IPS-18c (cell line): ENCODE measurements around the gene TMEM141.
A peak's percentile ranks its signal among the peaks of the same experiment; 100 is the strongest.
"Not testable (repeated sequence)": the region's sequence is repeated elsewhere in the genome, so short reads cannot be mapped to it uniquely, and the experiment has no call there.

Source experiments
- H3K4me3 ChIP-seq: 2 replicates; pipeline ENCODE4 v1.7.0; 2013; ENCODE audit warnings: low read depth, mild to moderate bottlenecking, low read length, moderate library complexity; ENCODE audit not compliant: insufficient read depth
- H3K9me3 ChIP-seq: one replicate; pipeline ENCODE4 v1.6.1; 2013; ENCODE audit warnings: mild to moderate bottlenecking, low read length, moderate library complexity; ENCODE audit not compliant: control insufficient read depth, insufficient read depth

Gene TMEM141

DNA sequence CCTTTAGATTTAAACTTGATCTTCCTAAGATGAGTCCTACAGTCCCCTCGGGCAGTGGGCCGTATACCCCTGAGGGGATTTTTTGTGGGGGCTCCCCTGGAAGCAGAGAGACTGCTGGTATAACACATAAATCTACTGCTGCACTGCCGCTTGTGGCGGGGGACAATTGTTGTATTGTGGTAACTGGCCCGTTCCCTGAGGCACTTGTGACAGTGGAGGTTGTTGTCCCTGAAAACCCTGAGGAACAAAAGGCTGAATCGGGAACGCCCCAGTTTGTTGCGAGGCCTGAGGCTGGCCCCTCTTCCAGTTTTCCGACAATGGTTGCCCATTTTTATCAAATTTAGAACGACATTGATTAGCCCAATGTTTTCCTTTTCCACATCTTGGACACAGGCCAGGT is 4.7 kb upstream of the TMEM141 start:
- H3K4me3 ChIP-seq = no peak overlapping the region
- H3K9me3 ChIP-seq = no peaks in the 10 kb centered on the region

DNA sequence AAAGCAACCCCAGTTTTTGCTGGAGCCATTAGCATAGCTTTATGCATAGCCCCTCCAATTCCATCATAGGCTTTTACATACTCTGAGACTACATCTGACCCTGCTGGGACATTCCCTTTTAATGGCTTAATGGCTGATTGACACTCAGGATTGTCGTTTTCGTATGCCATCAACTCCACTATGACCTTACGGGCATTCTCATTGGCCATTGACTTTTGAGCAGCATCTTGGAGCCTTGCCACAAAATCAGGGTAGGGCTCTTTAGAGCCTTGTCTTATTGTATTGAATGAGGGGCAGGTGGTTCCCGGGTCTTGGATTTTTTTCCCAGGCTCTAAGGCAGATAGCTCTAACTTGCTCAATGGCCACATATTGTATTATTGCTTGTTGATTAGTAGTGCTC is 4.2 kb upstream of the TMEM141 start:
- H3K9me3 ChIP-seq, H3K4me3 ChIP-seq: not testable (repeated sequence)

DNA sequence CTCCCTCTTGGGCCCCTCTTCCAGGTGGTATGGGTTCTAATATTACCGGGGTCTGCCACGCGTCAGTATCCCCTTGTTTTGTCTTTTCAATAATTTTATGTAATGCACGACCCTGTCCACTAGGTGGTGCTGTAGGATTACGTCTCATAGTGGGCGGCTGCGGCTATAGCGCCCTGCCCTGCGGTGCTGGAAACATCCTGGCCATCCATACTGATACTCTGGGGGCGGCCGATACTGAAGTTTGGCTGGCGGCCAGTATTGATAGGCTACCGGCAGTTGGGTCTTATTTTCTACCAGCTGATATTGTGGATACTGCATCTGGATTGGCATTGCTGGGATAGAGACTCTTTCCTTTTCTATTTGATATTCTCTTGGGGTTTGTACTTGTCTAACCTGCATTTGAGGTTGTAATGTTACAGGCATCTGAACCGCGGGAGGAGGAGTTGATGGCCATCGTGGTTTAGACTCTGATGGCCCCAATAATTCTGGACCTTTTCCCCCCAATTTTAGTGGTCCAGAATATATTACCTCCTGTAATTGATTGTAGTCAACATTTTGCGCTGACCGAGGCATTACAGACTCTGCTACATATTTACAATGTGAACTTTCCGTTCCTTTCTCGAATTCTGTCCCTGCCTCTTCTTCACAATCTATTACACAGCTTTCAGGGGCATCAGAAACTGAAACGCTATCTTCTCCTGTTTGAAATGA is 3.3 kb upstream of the TMEM141 start:
- H3K4me3 ChIP-seq = no peak overlapping the region
- H3K9me3 ChIP-seq = no peaks in the 10 kb centered on the region

DNA sequence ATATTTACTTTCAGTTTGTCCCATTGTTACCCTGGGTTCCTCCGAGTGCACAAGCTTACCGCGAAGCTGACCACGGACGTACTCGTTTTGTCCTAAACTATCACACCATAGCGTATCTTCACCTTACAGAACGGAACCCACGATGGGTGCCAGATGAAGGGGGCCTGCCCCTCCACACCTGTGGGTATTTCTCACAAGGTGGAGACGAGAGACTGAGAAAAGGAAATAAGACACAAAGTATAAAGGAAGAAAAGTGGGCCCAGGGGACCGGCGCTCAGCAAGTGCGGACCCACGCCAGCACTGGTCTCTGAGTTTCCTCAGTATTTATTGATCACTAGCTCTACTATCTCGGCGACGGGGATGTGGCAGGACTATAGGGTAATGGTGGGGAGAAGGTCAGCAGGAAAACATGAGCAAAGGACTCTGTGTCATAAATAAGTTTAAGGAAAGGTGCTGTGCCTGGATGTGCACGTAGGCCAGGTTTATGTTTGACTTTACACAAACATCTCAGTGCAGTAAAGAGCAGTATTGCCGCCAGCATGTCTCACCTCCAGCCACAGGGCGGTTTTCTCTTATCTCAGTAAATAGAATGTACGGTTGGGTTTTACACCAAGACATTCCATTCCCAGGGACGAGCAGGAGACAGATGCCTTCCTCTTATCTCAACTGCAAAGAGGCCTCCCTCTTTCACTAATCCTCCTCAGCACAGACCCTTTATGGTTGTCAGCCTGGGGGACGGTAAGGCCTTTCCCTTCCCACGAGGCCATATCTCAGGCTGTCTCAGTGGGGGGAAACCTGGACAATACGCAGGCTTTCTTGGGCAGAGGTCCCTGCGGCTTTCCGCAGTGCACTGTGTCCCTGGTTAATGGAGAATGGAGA is 2.3 kb upstream of the TMEM141 start:
- H3K9me3 ChIP-seq, H3K4me3 ChIP-seq: not testable (repeated sequence)

DNA sequence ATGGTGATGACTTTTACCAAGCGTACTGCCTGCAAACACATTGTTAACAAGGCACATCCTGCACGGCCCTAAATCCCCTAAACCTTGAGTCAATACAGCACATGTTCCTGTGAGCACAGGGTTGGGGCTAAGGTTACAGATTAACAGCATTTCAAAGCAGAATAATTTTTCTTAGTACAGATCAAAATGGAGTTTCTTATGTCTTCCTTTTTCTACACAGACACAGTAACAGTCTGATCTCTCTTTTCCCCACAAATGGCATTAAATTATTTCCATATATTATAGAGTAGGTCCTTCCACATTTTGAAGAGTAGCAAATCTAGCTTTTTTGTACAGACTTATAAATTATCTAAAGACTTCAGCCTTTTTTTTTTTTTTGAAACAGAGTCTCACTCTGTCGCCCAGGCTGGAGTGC is 1.6 kb upstream of the TMEM141 start:
- no peaks in the 10 kb centered on the region for H3K9me3 ChIP-seq

DNA sequence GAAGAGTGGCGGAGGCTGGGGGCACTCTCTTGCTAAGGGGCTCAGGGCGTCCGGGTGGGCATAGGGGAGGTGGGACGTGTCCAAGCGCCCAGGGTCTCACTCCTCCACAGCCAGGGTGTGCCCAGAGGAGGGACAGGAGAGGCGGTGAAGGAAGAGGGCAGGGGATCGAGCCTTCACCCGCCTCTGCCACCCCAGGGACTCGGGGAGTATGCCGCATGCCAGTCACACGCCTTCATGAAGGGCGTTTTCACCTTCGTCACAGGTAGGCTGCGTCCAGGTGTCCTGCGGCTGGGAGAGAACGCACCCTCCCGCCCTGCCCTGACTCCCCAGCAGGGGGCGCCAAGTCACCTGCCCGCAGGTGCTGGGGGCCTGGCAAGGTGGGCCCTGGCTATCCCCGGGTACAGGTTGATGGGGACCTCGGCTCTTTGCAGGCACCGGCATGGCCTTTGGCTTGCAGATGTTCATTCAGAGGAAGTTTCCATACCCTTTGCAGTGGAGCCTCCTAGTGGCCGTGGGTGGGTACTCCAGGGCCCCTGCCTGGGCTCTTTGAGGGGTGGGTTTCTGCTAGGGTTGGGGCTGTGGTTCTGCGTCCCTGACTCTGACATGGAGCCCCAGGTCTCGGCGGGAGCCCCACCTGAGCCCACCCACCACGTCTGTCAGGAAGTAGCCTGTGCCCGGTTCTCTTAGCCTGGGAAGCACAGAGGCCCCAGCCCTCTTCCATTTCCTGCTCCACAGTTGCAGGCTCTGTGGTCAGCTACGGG is 552 bp downstream of the TMEM141 start:
- Histone ChIP-seq H3K9me3 (no peaks in the 10 kb centered on the region), H3K4me3 (peak overlapping the region; percentile 92)

More for the DNA sequence above, 1.6 kb upstream of the TMEM141 start:
- no peak overlapping the region for H3K4me3 ChIP-seq

DNA sequence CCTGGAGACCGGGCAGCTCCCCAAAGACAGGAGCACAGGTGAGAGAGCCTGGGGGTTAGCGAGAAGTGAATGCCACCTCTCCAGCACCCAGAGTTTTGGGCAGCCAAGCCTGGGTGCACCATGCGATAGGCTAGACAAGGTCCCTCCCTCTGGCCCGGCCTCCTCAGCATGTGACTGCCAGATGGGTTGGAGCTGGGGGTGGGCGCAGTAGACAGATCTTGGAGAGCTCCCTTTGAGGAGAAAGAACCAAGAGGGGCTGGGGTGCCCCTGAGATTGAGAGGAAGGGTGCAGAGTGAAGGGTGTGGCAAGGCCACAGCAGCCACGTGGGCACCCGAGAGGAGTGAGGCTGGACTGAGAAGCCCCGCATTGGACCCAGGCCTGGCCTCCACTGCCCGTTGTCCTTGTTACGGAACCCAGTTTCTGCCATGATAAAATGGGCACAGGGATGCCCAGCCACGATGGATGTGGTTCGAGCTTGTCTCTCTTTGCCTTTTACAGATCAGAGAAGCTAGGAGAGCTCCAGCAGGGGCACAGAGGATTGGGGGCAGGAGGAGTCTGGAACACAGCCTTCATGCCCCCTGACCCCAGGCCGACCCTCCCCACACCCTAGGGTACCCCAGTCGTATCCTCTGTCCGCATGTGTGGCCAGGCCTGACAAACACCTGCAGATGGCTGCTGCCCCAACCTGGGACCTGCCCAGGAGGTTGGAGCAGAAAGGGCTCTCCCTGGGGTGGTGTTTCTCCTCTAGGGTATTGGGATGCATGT is 1.4 kb downstream of the TMEM141 start:
- Histone ChIP-seq H3K4me3 (no peak overlapping the region), H3K9me3 (no peaks in the 10 kb centered on the region)

DNA sequence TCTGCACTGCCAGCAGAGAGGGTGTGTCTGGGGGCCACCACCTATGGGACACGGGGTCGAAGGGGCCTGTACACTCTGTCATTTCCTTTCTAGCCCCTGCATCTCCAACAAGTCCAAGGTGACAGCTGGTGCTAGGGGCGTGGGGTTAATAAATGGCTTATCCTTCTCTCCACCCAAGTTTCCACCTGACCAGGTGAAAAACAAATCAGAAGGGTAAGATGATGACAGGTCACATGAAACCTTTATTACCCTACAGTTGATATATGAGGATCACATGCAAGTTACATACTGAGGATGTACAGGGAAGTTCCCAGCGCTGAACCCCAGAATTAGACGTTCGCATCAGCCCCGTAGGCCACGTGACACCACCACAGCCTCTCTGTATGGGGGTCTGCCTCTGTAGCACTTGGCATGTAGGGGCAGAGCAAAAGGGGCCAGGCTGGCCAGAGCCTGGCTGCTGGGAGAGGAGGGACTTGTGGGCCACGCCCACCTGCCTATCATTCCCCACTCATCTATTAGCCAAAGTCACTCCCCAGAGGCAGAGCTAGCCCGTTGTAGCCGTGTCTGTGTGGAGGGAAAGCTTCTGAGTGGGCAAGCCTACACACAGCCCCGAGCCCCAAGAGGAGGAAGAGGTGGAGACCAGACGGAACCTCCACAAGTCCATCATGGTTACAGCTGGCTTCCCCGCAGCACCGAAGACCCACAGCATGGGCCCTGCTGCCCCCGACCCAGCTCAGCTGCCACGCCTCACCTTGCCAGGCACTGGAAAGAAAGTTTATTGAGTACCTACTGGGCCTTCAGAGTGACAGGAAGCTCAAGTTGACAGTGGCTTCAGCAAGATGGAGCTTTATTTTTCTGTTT is 2.2 kb downstream of the TMEM141 start:
- H3K4me3 ChIP-seq = no peak overlapping the region

DNA sequence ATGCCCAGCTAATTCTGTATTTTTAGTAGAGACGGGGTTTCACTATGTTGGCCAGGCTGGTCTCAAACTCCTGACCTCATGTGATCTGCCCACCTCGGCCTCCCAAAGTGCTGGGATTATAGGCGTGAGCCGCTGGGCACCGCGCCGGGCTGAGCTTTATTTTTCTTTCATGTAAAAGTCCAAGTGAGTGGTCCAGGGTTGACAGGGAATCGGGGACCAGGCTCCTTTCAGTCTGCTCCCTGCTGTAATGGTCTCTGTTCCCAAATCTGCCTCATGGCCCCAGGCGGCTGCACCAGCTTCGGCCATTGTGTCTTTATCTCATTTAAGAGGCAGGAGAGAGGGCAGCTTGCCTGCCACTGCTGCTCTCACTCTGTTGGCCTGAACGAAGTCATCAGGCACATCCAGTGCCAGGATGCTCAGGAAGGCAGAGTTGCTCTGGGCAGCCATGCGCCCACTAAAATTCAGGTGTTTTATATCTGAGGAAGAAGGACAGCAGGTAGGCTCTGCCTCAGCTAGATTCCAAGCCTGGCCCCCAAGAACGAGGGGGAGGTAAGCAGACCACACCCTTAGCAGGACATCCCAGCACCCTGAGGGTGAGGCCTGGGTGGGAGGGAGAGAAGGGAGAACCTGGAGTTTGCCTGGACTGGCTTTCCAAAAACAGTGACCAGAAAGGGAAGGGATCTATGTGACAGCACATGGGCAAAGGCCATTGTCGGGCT is 3.3 kb downstream of the TMEM141 start:
- Histone ChIP-seq H3K9me3 (no peaks in the 10 kb centered on the region), H3K4me3 (no peak overlapping the region)

More for the DNA sequence above, 2.2 kb downstream of the TMEM141 start:
- H3K9me3 ChIP-seq = no peaks in the 10 kb centered on the region

DNA sequence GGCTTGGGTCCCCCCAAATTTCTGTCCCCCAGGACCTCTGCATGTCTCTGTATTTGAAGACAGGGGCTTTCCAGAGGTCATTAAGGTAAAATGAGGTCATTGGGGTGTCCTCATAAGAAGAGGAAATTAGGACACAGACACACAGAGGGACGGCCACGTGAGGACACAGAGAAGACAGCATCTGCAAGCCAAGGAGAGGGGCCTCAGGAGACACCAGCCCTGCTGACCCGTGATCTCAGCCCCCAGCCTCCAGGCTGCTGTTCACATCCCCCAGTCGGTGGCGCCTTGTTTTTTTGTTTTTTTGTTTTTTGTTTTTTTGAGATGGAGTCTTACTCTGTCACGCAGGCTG is 3.8 kb downstream of the TMEM141 start:
- H3K9me3 ChIP-seq = no peaks in the 10 kb centered on the region
- H3K4me3 ChIP-seq = no peak overlapping the region

DNA sequence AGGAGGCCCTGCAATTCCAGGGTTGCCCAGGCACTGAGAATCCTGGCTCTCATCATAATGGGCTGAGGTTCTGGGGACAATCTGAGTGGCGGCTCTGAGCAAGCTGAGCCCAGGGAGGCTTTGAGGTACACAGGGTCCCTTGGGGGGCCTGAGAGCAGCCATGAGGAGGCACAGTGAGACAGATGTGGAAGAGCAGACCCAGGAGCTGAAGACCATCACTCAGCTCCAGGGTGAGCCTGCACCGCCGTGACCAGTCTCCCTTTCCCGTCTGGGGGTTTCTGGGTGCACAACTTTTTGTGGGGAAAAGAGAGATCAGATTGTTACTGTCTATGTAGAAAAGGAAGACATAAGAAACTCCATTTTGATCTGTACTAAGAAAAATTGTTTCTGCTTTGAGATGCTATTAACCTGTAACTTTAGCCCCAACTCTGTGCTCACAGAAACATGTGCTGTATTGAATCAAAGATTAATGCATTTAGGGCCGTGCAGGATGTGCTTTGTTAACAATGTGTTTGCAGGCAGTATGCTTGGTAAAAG is 5.2 kb downstream of the TMEM141 start, which contains the start of gene CCDC183:
Gene CCDC183 (plus strand): TSS at position 101 of the 537 bp plus-strand sequence. CDS start 60 bp downstream, at position 161.
- Histone ChIP-seq H3K9me3 (no peaks in the 10 kb centered on the region), H3K4me3 (no peak within 1 kb of the TSS)

DNA sequence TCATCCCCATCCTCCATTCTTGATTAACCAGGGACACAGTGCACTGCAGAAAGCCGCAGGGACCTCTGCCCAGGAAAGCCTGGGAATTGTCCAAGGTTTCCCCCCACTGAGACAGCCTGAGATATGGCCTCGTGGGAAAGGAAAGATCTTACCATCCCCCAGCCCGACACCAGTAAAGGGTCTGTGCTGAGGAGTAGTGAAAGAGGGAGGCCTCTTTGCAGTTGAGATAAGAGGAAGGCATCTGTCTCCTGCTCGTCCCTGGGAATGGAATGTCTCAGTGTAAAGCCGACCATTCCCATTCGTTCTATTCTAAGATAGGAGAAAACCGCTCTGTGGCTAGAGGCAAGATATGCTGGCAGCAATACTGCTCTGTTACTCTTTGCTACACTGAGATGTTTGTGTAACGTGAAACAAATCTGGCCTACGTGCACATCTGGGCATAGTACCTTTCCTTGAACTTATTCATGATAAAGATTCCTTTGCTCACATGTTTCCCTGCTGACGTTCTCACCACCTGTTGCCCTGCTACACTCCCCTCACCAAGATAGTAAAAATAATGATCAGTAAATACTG is 5.7 kb downstream of the TMEM141 start:
- H3K4me3 ChIP-seq, H3K9me3 ChIP-seq: not testable (repeated sequence)

DNA sequence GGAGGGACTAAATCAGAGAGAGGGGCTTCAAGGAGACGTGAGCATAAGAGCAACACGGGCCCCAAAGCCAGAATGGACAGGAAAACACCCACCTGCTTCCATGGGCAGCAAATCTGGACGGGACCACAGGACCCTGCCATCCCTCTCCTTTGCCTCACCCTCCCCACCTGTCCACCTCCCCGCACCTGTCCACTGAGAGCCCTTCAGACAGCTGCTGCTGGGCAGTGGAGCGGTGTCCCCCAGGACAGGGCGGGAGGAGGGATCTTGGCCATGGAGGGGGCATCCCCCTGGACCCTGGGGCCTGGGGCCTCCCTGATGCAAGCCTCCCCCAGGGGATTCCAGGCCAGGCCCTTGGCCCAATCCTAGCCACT is 7.5 kb downstream of the TMEM141 start:
- Histone ChIP-seq H3K9me3 (no peaks in the 10 kb centered on the region), H3K4me3 (no peak overlapping the region; the same call in 1 of the 2 replicates)

DNA sequence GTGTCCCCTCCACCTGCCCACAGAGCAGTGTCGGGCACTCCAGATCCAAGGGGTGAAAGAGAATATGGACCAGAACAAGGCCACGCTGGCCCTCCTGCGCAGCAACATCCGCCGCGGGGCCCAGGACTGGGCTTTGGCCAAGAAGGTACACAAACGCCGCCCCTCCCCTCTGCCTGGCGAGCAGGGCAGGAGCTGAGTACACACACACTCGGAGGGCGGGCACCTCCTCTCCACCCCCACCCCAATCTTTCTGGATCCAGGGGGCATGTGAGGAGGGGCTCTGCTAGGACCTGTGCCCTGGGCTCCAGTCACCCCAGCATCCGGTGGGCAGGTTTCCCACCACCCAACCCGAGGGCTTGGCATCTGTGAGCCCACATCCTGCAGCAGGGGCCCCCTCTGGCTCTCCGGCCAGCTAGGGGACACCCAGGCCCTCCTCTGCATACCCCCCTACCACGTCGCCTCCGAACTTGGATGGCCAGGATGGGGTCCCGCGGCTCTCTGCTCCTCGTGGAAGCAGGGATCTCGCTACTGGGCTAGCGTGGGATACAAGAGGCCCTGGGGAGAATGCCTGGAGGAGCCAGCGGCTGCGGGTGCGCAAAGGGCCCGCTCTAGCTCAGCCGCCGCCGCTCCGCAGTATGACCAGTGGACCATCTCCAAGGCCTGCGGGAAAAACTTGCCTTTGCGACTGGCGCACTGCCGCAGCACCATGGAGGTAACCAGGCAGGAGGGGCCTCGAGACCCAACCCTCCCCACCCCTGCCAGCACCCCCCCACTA is 8.1 kb downstream of the TMEM141 start:
- peak overlapping the region; percentile 58 for H3K4me3 ChIP-seq
- H3K9me3 ChIP-seq = no peaks in the 10 kb centered on the region
